Gastrocnemius medialis (tissue), 4 donors: ENCODE results near the gene C1QTNF6.

Experiments
- CTCF ChIP-seq, 5 experiments: fragments of 450-650 bp in 3 of 5; fragments of 200-600 bp in 2 of 5; sonication (generic) in 2 of 5; IDR thresholded peaks in 4 of 5; conservative IDR thresholded peaks in 1 of 5; 1 replicate in 4 of 5; 2 replicates in 1 of 5; pipeline ENCODE4 v1.5.1; 2016 to 2019; ENCODE audit warnings: antibody characterized with exemption in 5 of 5, mild to moderate bottlenecking in 3 of 5, moderate library complexity in 3 of 5
- POLR2A ChIP-seq, 2 donors: fragments of 450-650 bp; IDR thresholded peaks; one replicate each; pipeline ENCODE4 v1.6.1; 2017; ENCODE audit warnings: antibody characterized with exemption in 2 of 2, mild to moderate bottlenecking in 2 of 2, moderate library complexity in 2 of 2

- TF ChIP-seq CTCF (IDR thresholded peaks at IDR 0.05 in 4 of 5, conservative IDR thresholded peaks at IDR 0.05 in 1 of 5) (no peak), POLR2A (IDR thresholded peaks at IDR 0.05) (no peak)
Measured at GRCh38 chr22:37144180-37144554, 43.9 kb downstream of the C1QTNF6 start.
